Panc1 (cell line): ENCODE data around the gene CHMP1B. TPM values are rescaled to one million over a fixed set of nuclear protein-coding genes. Genes with fewer than 3 reads are reported as not detected.

Source experiments
- ATAC-seq: fragments of 200-7000 bp; cut with Tn5 transposase; 2 replicates; pipeline ENCODE4 v1.9.1; 2020; ENCODE audit warnings: mild to moderate bottlenecking, moderate library complexity
- BruUV-seq: library from RNA; stranded (reverse); fragments of 400-500 nt; replicated peaks from 2 replicates; lab custom pipeline; 2021; lab: Mats Ljungman, UMichigan
- CTCF ChIA-PET: fragments of 300-600 bp; sonication (Branson Sonifier 250); formaldehyde crosslinking; loops from one replicate; lab custom pipeline; 2022; ENCODE audit warnings: antibody characterized with exemption; lab: Charles Lee
- POLR2A ChIA-PET: fragments of 300-600 bp; sonication (Branson Sonifier 250); formaldehyde crosslinking; loops from one replicate; lab custom pipeline; 2022; ENCODE audit warnings: antibody characterized with exemption; lab: Charles Lee
- DNase-seq: peaks from one replicate; pipeline ENCODE4 v3.0.0-alpha.2; 2010; ENCODE audit warnings: low read depth, low spot score
- H3K27ac ChIP-seq: 2 replicates; pipeline ENCODE4 v1.5.1; 2011; ENCODE audit warnings: mild to moderate bottlenecking, low read length, inconsistent platforms
- H3K27me3 ChIP-seq: fragments of 200-500 bp; sonication (Bioruptor generic); 2 replicates; pipeline ENCODE4 v1.6.0; 2014; ENCODE audit warnings: low read length, inconsistent platforms; ENCODE audit not compliant: control insufficient read depth, insufficient read depth
- H3K36me3 ChIP-seq: fragments of 200-500 bp; sonication (Bioruptor generic); 2 replicates; pipeline ENCODE4 v1.5.1; 2014; ENCODE audit warnings: inconsistent platforms, mild to moderate bottlenecking, low read length, moderate library complexity; ENCODE audit not compliant: control insufficient read depth, insufficient read depth
- H3K4me1 ChIP-seq: 2 replicates; pipeline ENCODE4 v1.5.1; 2011; ENCODE audit warnings: inconsistent platforms, mild to moderate bottlenecking, low read length, moderate library complexity; ENCODE audit not compliant: control insufficient read depth, insufficient read depth
- H3K4me3 ChIP-seq, 2 experiments: 2 replicates each; pipeline ENCODE4 v1.5.1; 2011 to 2012; ENCODE audit warnings: low read depth in 2 of 2, low read length in 2 of 2, mild to moderate bottlenecking in 2 of 2, inconsistent platforms in 1 of 2, moderate library complexity in 1 of 2
- H3K9me3 ChIP-seq: fragments of 200-500 bp; sonication (Bioruptor generic); 2 replicates; pipeline ENCODE4 v1.5.1; 2014; ENCODE audit warnings: low read depth, mild to moderate bottlenecking, inconsistent platforms, low read length, moderate library complexity; ENCODE audit not compliant: control insufficient read depth, insufficient read depth
- CTCF ChIP-seq: fragments of 450-650 bp; IDR thresholded peaks from 2 replicates; pipeline ENCODE4 v1.5.1; 2017; ENCODE audit warnings: mild to moderate bottlenecking
- POLR2AphosphoS5 ChIP-seq: IDR thresholded peaks from 2 replicates; pipeline ENCODE4 v1.6.1; 2012; ENCODE audit warnings: mild to moderate bottlenecking, low read depth, low read length, moderate library complexity
- REST ChIP-seq, 2 experiments: IDR thresholded peaks; 2 replicates each; pipeline ENCODE4 v1.6.1; 2011 to 2012; ENCODE audit warnings: low read depth in 2 of 2, control low read depth in 1 of 2, low read length in 1 of 2, mild to moderate bottlenecking in 1 of 2, moderate library complexity in 1 of 2; ENCODE audit not compliant: insufficient read depth in 1 of 2
- SIN3A ChIP-seq: IDR thresholded peaks from 2 replicates; pipeline ENCODE4 v1.6.1; 2012; ENCODE audit warnings: low read depth, mild to moderate bottlenecking, low read length, moderate library complexity, borderline replicate concordance; ENCODE audit not compliant: insufficient read depth
- TCF7L2 ChIP-seq: IDR thresholded peaks from 2 replicates; pipeline ENCODE4 v1.6.1; 2011; ENCODE audit warnings: mild to moderate bottlenecking, low read depth, low read length, inconsistent platforms
- in situ Hi-C: cut with HindIII; loops from 2 replicates; pipeline ENCODE4 v1.10.0; 2016; ENCODE audit warnings: low sequenced_read_pairs, low pct_unique_long_range_greater_than_20kb
- intact Hi-C: fragments of 100-400 bp; cut with micrococcal nuclease; formaldehyde crosslinking; loops from one replicate; pipeline ENCODE4 v1.10.0; 2022; ENCODE audit not compliant: unreplicated experiment
- total RNA-seq: library from RNA; stranded (reverse); gene quantifications from one replicate; pipeline ENCODE4 v1.2.1, GENCODE V29; 2021; ENCODE audit not compliant: unreplicated experiment

CHMP1B gene
- total RNA-seq, 1 experiment from 2014 or later, result 17.1 TPM

- no peak overlapping the region for H3K4me3 ChIP-seq
- DNase-seq (no peak), ATAC-seq (no peak)
- H3K9me3 ChIP-seq, result no peaks in the 10 kb centered on the region
- ChIA-PET CTCF (interaction anchor here (0.6 kb wide), 1 partner anchor 231 kb away, joined by 3 read pairs; no protein-coding TSS in a partner anchor), POLR2A (no interaction called here)
- TF ChIP-seq SIN3A (no peak), CTCF (no peak), TCF7L2 (no peak), REST (IDR thresholded peaks at IDR 0.05; ENCODE audit: insufficient read depth in 1 of 2, low read depth in 2 of 2, low read length in 1 of 2) (no peak), POLR2AphosphoS5 (no peak)
- BruUV-seq, result no TSS peak
- no peak overlapping the region for H3K27ac ChIP-seq
- intact Hi-C loops, result no loop called here
- H3K36me3 ChIP-seq, result no peaks in the 10 kb centered on the region
- no peaks in the 10 kb centered on the region; the same call in 1 of the 2 replicates for H3K27me3 ChIP-seq
- no peaks in the 10 kb centered on the region for H3K4me1 ChIP-seq
- in situ Hi-C loops, result no loop called here
These were observed 44.0 kb upstream of the CHMP1B start for GRCh38 chr18:11807233-11807632.

- no TSS peak for BruUV-seq
- no peaks in the 10 kb centered on the region for H3K4me1 ChIP-seq
- POLR2A ChIA-PET, result no interaction called here
- ATAC-seq (peak; percentile 69; the same call in 1 of the 2 replicates), DNase-seq (peak; percentile 59)
- no peaks in the 10 kb centered on the region for H3K27me3 ChIP-seq
- no peak overlapping the region for H3K27ac ChIP-seq
- TF ChIP-seq CTCF (no peak), TCF7L2 (no peak), POLR2AphosphoS5 (no peak), SIN3A (no peak), REST (IDR thresholded peaks at IDR 0.05; ENCODE audit: insufficient read depth in 1 of 2, low read depth in 2 of 2, low read length in 1 of 2) (no peak)
- in situ Hi-C loops (no loop called here), intact Hi-C loops (no loop called here)
- H3K4me3 ChIP-seq, result no peak overlapping the region
- CTCF ChIA-PET, result no interaction called here
- H3K9me3 ChIP-seq, result no peaks in the 10 kb centered on the region
- no peaks in the 10 kb centered on the region for H3K36me3 ChIP-seq
These were observed 43.0 kb upstream of the CHMP1B start for GRCh38 chr18:11808001-11808855.
